Gastrocnemius medialis (tissue), 4 donors: ENCODE results near the gene ANKRD23.

Experiments
- CTCF ChIP-seq, 5 experiments: fragments of 450-650 bp in 3 of 5; fragments of 200-600 bp in 2 of 5; sonication (generic) in 2 of 5; IDR thresholded peaks in 4 of 5; conservative IDR thresholded peaks in 1 of 5; 1 replicate in 4 of 5; 2 replicates in 1 of 5; pipeline ENCODE4 v1.5.1; 2016 to 2019; ENCODE audit warnings: antibody characterized with exemption in 5 of 5, mild to moderate bottlenecking in 3 of 5, moderate library complexity in 3 of 5
- POLR2A ChIP-seq, 2 donors: fragments of 450-650 bp; IDR thresholded peaks; one replicate each; pipeline ENCODE4 v1.6.1; 2017; ENCODE audit warnings: antibody characterized with exemption in 2 of 2, mild to moderate bottlenecking in 2 of 2, moderate library complexity in 2 of 2

- TF ChIP-seq CTCF (IDR thresholded peaks at IDR 0.05 in 4 of 5, conservative IDR thresholded peaks at IDR 0.05 in 1 of 5) (no peak), POLR2A (IDR thresholded peaks at IDR 0.05) (no peak)
Measured at GRCh38 chr2:96853321-96853720, 9.5 kb upstream of the ANKRD23 start.
